ENCODE results near the gene SPNS2. TPM values are rescaled to one million over a fixed set of nuclear protein-coding genes. Genes with fewer than 3 reads are reported as not detected.

The SPNS2 gene
- total and polyA plus RNA-seq, 4 donors, result 4.0 to 9.0 (median 5.2) TPM

DNA sequence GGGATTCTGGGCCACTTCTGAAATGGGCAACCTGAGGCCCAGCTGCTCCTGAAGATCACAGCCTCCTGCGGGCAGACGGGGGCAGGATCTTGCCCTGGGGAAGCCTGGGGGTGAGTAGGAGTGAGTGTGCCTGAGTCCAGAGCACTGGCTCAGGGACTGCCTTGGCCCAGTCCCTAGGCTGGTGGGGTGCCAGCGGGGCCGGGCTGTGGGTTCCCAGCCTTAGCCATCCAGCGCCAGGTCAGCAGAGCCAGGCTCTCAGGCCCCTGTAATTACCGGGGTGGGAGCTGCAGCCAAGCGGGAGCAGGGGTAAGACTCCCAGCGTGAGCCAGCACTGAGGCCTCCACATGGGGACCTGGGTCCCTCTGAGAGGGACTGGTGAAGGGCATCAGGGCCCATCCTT, 8.2 kb downstream of the SPNS2 start (continued):
- no peak for TF ChIP-seq HNF4G (IDR thresholded peaks at IDR 0.05)
- no peak for TF ChIP-seq SP1 (IDR thresholded peaks at IDR 0.05)
- TF ChIP-seq FOXA2 (IDR thresholded peaks at IDR 0.05), result no peak
- TF ChIP-seq ZBTB33 (IDR thresholded peaks at IDR 0.05), result no peak

GRCh38 chr17:4507361-4508111, 8.9 kb downstream of the SPNS2 start:
- no peak overlapping the region for H3K27ac ChIP-seq (ENCODE audit: low read depth in 1 of 2, low read length in 2 of 2)
- H3K27me3 ChIP-seq (ENCODE audit: control insufficient read depth in 4 of 4, insufficient read depth in 4 of 4, low read length in 3 of 4), result no peaks in the 10 kb centered on the region
- H3K4me3 ChIP-seq (ENCODE audit: low read depth in 1 of 3, low read length in 3 of 3), result no peak overlapping the region
- no peaks in the 10 kb centered on the region for H3K36me3 ChIP-seq (ENCODE audit: control insufficient read depth in 4 of 4, insufficient read depth in 3 of 4, low read depth in 1 of 4, low read length in 3 of 4)
- H3K4me1 ChIP-seq (ENCODE audit: control insufficient read depth in 4 of 4, insufficient read depth in 4 of 4, low read length in 3 of 4), result peaks cover 0 to 12% (median 3%) of the 10 kb centered on the region in 4 donors
- no peak for DNase-seq (ENCODE audit: low spot score)
- H3K9me3 ChIP-seq (ENCODE audit: control insufficient read depth in 4 of 4, low read length in 3 of 4), result no peaks in the 10 kb centered on the region
- WGBS, result 76% methylated on average over 8 of the region's 8 CpGs
- no peak for TF ChIP-seq SP1 (IDR thresholded peaks at IDR 0.05)
- no peak for TF ChIP-seq RXRA (IDR thresholded peaks at IDR 0.05)
- TF ChIP-seq HNF4G (IDR thresholded peaks at IDR 0.05), result no peak
- TF ChIP-seq ZBTB33 (IDR thresholded peaks at IDR 0.05), result no peak
- TF ChIP-seq, protein P1, sequence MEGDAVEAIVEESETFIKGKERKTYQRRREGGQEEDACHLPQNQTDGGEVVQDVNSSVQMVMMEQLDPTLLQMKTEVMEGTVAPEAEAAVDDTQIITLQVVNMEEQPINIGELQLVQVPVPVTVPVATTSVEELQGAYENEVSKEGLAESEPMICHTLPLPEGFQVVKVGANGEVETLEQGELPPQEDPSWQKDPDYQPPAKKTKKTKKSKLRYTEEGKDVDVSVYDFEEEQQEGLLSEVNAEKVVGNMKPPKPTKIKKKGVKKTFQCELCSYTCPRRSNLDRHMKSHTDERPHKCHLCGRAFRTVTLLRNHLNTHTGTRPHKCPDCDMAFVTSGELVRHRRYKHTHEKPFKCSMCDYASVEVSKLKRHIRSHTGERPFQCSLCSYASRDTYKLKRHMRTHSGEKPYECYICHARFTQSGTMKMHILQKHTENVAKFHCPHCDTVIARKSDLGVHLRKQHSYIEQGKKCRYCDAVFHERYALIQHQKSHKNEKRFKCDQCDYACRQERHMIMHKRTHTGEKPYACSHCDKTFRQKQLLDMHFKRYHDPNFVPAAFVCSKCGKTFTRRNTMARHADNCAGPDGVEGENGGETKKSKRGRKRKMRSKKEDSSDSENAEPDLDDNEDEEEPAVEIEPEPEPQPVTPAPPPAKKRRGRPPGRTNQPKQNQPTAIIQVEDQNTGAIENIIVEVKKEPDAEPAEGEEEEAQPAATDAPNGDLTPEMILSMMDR (IDR thresholded peaks at IDR 0.05; ENCODE audit: low read depth, low read length, missing input control), result no peak
- no peak for TF ChIP-seq HNF4A (conservative IDR thresholded peaks at IDR 0.05)
- TF ChIP-seq RAD21 (IDR thresholded peaks at IDR 0.05), result no peak
- no peak for TF ChIP-seq GABPA (IDR thresholded peaks at IDR 0.05 in 1 of 2, conservative IDR thresholded peaks at IDR 0.05 in 1 of 2)
- TF ChIP-seq NR2F2 (IDR thresholded peaks at IDR 0.05), result no peak
- TF ChIP-seq FOXA1 (IDR thresholded peaks at IDR 0.05), result no peak
- no peak for TF ChIP-seq EGR1 (IDR thresholded peaks at IDR 0.05; ENCODE audit: low read depth in 2 of 2)
- no peak for TF ChIP-seq MAX (IDR thresholded peaks at IDR 0.05)
- TF ChIP-seq JUND (IDR thresholded peaks at IDR 0.05), result no peak
- TF ChIP-seq, protein P2, sequence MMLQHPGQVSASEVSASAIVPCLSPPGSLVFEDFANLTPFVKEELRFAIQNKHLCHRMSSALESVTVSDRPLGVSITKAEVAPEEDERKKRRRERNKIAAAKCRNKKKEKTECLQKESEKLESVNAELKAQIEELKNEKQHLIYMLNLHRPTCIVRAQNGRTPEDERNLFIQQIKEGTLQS (IDR thresholded peaks at IDR 0.05), result no peak
- TF ChIP-seq, protein P3, sequence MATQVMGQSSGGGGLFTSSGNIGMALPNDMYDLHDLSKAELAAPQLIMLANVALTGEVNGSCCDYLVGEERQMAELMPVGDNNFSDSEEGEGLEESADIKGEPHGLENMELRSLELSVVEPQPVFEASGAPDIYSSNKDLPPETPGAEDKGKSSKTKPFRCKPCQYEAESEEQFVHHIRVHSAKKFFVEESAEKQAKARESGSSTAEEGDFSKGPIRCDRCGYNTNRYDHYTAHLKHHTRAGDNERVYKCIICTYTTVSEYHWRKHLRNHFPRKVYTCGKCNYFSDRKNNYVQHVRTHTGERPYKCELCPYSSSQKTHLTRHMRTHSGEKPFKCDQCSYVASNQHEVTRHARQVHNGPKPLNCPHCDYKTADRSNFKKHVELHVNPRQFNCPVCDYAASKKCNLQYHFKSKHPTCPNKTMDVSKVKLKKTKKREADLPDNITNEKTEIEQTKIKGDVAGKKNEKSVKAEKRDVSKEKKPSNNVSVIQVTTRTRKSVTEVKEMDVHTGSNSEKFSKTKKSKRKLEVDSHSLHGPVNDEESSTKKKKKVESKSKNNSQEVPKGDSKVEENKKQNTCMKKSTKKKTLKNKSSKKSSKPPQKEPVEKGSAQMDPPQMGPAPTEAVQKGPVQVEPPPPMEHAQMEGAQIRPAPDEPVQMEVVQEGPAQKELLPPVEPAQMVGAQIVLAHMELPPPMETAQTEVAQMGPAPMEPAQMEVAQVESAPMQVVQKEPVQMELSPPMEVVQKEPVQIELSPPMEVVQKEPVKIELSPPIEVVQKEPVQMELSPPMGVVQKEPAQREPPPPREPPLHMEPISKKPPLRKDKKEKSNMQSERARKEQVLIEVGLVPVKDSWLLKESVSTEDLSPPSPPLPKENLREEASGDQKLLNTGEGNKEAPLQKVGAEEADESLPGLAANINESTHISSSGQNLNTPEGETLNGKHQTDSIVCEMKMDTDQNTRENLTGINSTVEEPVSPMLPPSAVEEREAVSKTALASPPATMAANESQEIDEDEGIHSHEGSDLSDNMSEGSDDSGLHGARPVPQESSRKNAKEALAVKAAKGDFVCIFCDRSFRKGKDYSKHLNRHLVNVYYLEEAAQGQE (IDR thresholded peaks at IDR 0.05), result no peak
- no peak for TF ChIP-seq FOXA2 (IDR thresholded peaks at IDR 0.05)
- H3K9ac ChIP-seq (ENCODE audit: low read depth in 1 of 2, low read length in 2 of 2), result no peak overlapping the region

Data from liver (tissue), 9 donors.